T-cell (primary cell): Measurements from ENCODE around the gene PEAR1. TPM values are rescaled to one million over a fixed set of nuclear protein-coding genes. Genes with fewer than 3 reads are reported as not detected.

Source experiments
- ATAC-seq, 4 experiments: fragments of 200-7000 bp in 3 of 4; fragments of 150-1000 bp in 1 of 4; cut with Tn5 transposase; replicated peaks in 1 of 4; 1 replicate in 3 of 4; 2 replicates in 1 of 4; pipeline ENCODE4 v1.10.0; 2021; ENCODE audit warnings: moderate library complexity in 3 of 4, mild to moderate bottlenecking in 2 of 4, moderate number of reproducible peaks in 1 of 4
- CTCF ChIA-PET, 2 donors: fragments of 300-600 bp; sonication (Branson Sonifier 250); formaldehyde crosslinking; loops; one replicate each; lab custom pipeline; 2022; ENCODE audit warnings: antibody characterized with exemption in 2 of 2; lab: Charles Lee
- POLR2A ChIA-PET, 2 donors: fragments of 300-600 bp; sonication (Branson Sonifier 250); formaldehyde crosslinking; loops; one replicate each; lab custom pipeline; 2022; ENCODE audit warnings: antibody characterized with exemption in 2 of 2; lab: Charles Lee
- DNase-seq, 35 experiments: peaks; one replicate each; pipeline versions ENCODE4 v3.0.0 to v3.0.0-alpha.2; 2013 to 2023
- H3K27ac ChIP-seq: one replicate; pipeline ENCODE4 v1.5.1; 2013; ENCODE audit warnings: low read length
- H3K27me3 ChIP-seq, 2 experiments: replicated peaks in 1 of 2; 1 replicate in 1 of 2; 2 replicates in 1 of 2; pipeline versions ENCODE4 v1.6.1 to v1.7.0; 2013; ENCODE audit warnings: low read length in 1 of 2, mixed read lengths in 1 of 2; ENCODE audit not compliant: control insufficient read depth in 2 of 2, insufficient read depth in 2 of 2; ENCODE audit errors: extremely low read depth in 1 of 2
- H3K36me3 ChIP-seq, 2 donors: 1 replicate in 1 of 2; 2 replicates in 1 of 2; pipeline versions ENCODE4 v1.6.1 to v1.7.0; 2013; ENCODE audit warnings: low read length in 1 of 2; ENCODE audit not compliant: control insufficient read depth in 2 of 2, insufficient read depth in 1 of 2; ENCODE audit errors: extremely low read depth in 1 of 2
- H3K4me1 ChIP-seq, 2 experiments: 1 replicate in 1 of 2; 2 replicates in 1 of 2; pipeline versions ENCODE4 v1.6.1 to v1.7.0; 2013; ENCODE audit warnings: low read length in 2 of 2, mixed read lengths in 1 of 2; ENCODE audit not compliant: insufficient read depth in 2 of 2, control insufficient read depth in 1 of 2; ENCODE audit errors: extremely low read depth in 1 of 2
- H3K4me3 ChIP-seq, 2 donors: 1 replicate in 1 of 2; 2 replicates in 1 of 2; pipeline versions ENCODE4 v1.5.1 to v1.7.0; 2013; ENCODE audit warnings: mild to moderate bottlenecking in 2 of 2, low read length in 1 of 2, moderate library complexity in 1 of 2; ENCODE audit not compliant: control insufficient read depth in 1 of 2; ENCODE audit errors: extremely low read depth in 1 of 2
- H3K9me3 ChIP-seq: 2 replicates; pipeline ENCODE4 v1.7.0; 2013
- H3K27ac Mint-ChIP-seq, 2 donors: one replicate each; pipeline ENCODE4 v1.8.0; 2020 to 2021; ENCODE audit warnings: mild to moderate bottlenecking in 2 of 2, mixed read lengths in 2 of 2
- H3K27me3 Mint-ChIP-seq, 2 donors: one replicate each; pipeline ENCODE4 v1.8.0; 2021 to 2022; ENCODE audit warnings: mixed read lengths in 2 of 2
- H3K36me3 Mint-ChIP-seq: one replicate; pipeline ENCODE4 v1.8.0; 2021; ENCODE audit warnings: mixed read lengths
- H3K4me1 Mint-ChIP-seq, 3 donors: one replicate each; pipeline ENCODE4 v1.8.0; 2020 to 2022; ENCODE audit warnings: mixed read lengths in 3 of 3, mild to moderate bottlenecking in 1 of 3
- H3K4me3 Mint-ChIP-seq, 3 donors: one replicate each; pipeline ENCODE4 v1.8.0; 2020 to 2022; ENCODE audit warnings: mild to moderate bottlenecking in 3 of 3, mixed read lengths in 3 of 3, moderate library complexity in 3 of 3
- H3K9me3 Mint-ChIP-seq, 3 donors: one replicate each; pipeline ENCODE4 v1.8.0; 2020 to 2022; ENCODE audit warnings: mixed read lengths in 3 of 3
- WGBS: methylation state at CpG from one replicate; pipeline ENCODE4 v1.1.5; 2013; ENCODE audit warnings: missing lambda C conversion rate; ENCODE audit not compliant: insufficient coverage; 5-methylcytosine and 5-hydroxymethylcytosine counted together
- total RNA-seq, 35 experiments: library from RNA in 6 of 35; stranded (reverse) in 6 of 35; fragments of 120-200 nt in 1 of 35; gene quantifications; one replicate each; pipeline versions ENCODE4 v1.2.1 to v1.2.4 and lab custom pipeline; 2013 to 2026

The PEAR1 gene
- total RNA-seq, 5 donors from 2014 or later (not counting 1 experiment from before 2014, with no cell fraction given): 0.09 to 0.67 (median 0.28) TPM

- H3K36me3 Mint-ChIP-seq: peaks cover 72% of the 10 kb centered on the region
- no peak overlapping the region for H3K4me3 Mint-ChIP-seq
- Histone ChIP-seq H3K27ac (no peak overlapping the region), H3K9me3 (no peaks in the 10 kb centered on the region), H3K27me3 (peaks cover 0 to 2% of the 10 kb centered on the region in 2 experiments), H3K4me3 (no peak overlapping the region), H3K4me1 (no peaks in the 10 kb centered on the region), H3K36me3 (peaks cover 47 to 56% of the 10 kb centered on the region in 2 donors)
- no peak for DNase-seq
- CTCF ChIA-PET: no interaction called here
- POLR2A ChIA-PET: no interaction called here
- no peaks in the 10 kb centered on the region for H3K9me3 Mint-ChIP-seq
- H3K27ac Mint-ChIP-seq: no peak overlapping the region
- 88% methylated on average over 12 of the region's 17 CpGs for WGBS
- no peaks in the 10 kb centered on the region for H3K4me1 Mint-ChIP-seq
- ATAC-seq: no peak
- H3K27me3 Mint-ChIP-seq: no peaks in the 10 kb centered on the region
Measured at GRCh38 chr1:156947818-156948525, 54.5 kb downstream of the PEAR1 start.

DNA sequence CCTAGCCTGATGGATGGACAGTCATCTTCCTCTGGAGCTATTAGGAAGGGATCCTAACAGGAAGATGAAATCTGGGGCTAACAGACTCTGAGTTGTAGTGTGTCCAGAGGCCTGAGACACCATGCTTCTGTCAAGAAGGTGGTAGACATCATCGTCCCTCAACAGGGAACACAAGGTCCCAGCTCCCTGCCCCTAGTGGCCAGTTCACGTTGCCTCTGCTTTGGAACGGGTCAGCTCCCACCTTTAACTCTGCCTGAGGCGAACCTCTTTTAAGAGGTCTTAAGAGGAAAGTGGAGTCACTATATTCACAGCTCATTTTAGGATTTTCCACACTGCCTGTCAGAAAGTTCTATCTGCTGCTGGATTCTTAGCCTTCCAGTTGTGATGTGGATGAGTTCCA is 55.2 kb downstream of the PEAR1 start:
- H3K27ac ChIP-seq: no peak overlapping the region
- peaks cover 41 to 52% of the 10 kb centered on the region in 2 donors for H3K36me3 ChIP-seq
- no peaks in the 10 kb centered on the region for H3K4me1 ChIP-seq
- no peak for DNase-seq
- no peaks in the 10 kb centered on the region for H3K27me3 Mint-ChIP-seq
- no peak for ATAC-seq
- H3K4me1 Mint-ChIP-seq: no peaks in the 10 kb centered on the region
- CTCF ChIA-PET: no interaction called here
- no peak overlapping the region for H3K27ac Mint-ChIP-seq
- peaks cover 0 to 2% of the 10 kb centered on the region in 2 experiments for H3K27me3 ChIP-seq
- POLR2A ChIA-PET: no interaction called here
- no peaks in the 10 kb centered on the region for H3K9me3 ChIP-seq
- H3K9me3 Mint-ChIP-seq: no peaks in the 10 kb centered on the region
- WGBS: 80% methylated on average over 1 of the region's 4 CpGs
- no peak overlapping the region for H3K4me3 ChIP-seq
- H3K36me3 Mint-ChIP-seq: peaks cover 68% of the 10 kb centered on the region
- no peak overlapping the region for H3K4me3 Mint-ChIP-seq

GRCh38 chr1:156949127-156949526 is 55.6 kb downstream of the PEAR1 start:
- no peaks in the 10 kb centered on the region for H3K9me3 ChIP-seq
- peaks cover 0 to 2% of the 10 kb centered on the region in 2 experiments for H3K27me3 ChIP-seq
- H3K4me3 ChIP-seq: no peak overlapping the region
- peaks cover 67% of the 10 kb centered on the region for H3K36me3 Mint-ChIP-seq
- ChIA-PET POLR2A (no interaction called here), CTCF (no interaction called here)
- ATAC-seq (no peak), DNase-seq (no peak)
- 81% methylated on average over 2 of the region's 5 CpGs for WGBS
- peaks cover 43 to 47% of the 10 kb centered on the region in 2 donors for H3K36me3 ChIP-seq
- H3K4me3 Mint-ChIP-seq: no peak overlapping the region
- no peak overlapping the region for H3K27ac Mint-ChIP-seq
- no peaks in the 10 kb centered on the region for H3K27me3 Mint-ChIP-seq
- no peaks in the 10 kb centered on the region for H3K9me3 Mint-ChIP-seq
- no peaks in the 10 kb centered on the region for H3K4me1 ChIP-seq
- H3K4me1 Mint-ChIP-seq: no peaks in the 10 kb centered on the region
- H3K27ac ChIP-seq: no peak overlapping the region

DNA sequence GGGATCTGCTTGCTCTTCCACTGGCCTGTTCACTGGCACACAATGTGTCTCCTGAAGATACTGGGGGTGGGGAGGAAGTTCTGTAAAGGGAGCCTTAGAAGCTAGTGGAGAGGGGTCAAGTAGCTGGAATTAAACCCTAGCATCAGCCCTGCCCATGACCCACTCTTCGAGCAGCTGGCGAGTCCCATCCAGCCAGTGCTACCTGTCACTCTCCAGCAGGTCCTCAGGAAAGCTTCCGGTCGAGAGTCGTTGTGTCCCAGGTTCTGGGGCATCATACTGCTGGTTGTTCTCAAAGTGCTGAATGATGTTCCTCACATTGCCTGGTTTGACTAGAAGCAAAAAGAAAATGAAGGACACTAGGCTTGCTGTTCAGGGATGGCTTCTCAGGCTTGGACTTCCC is 57.9 kb downstream of the PEAR1 start:
- Histone ChIP-seq H3K4me3 (no peak overlapping the region), H3K9me3 (no peaks in the 10 kb centered on the region), H3K27me3 (no peaks in the 10 kb centered on the region), H3K27ac (no peak overlapping the region), H3K4me1 (no peaks in the 10 kb centered on the region), H3K36me3 (peaks cover 32 to 51% of the 10 kb centered on the region in 2 donors)
- H3K4me3 Mint-ChIP-seq: no peak overlapping the region
- no peaks in the 10 kb centered on the region for H3K9me3 Mint-ChIP-seq
- peaks cover 66% of the 10 kb centered on the region for H3K36me3 Mint-ChIP-seq
- DNase-seq: no peak
- CTCF ChIA-PET: no interaction called here
- 92% methylated on average over 5 of the region's 5 CpGs for WGBS
- no peaks in the 10 kb centered on the region for H3K27me3 Mint-ChIP-seq
- no peak for ATAC-seq
- POLR2A ChIA-PET: no interaction called here
- H3K27ac Mint-ChIP-seq: no peak overlapping the region
- peaks cover 0 to 4% (median 0%) of the 10 kb centered on the region in 3 donors for H3K4me1 Mint-ChIP-seq

- POLR2A ChIA-PET: no interaction called here
- H3K27me3 ChIP-seq: no peaks in the 10 kb centered on the region
- H3K36me3 ChIP-seq: peaks cover 13 to 60% of the 10 kb centered on the region in 2 donors
- H3K9me3 Mint-ChIP-seq: no peaks in the 10 kb centered on the region
- no peaks in the 10 kb centered on the region for H3K27me3 Mint-ChIP-seq
- no peak overlapping the region for H3K27ac ChIP-seq
- no peaks in the 10 kb centered on the region for H3K9me3 ChIP-seq
- peaks cover 4 to 8% (median 7%) of the 10 kb centered on the region in 3 donors for H3K4me1 Mint-ChIP-seq
- no peak overlapping the region for H3K27ac Mint-ChIP-seq
- CTCF ChIA-PET: no interaction called here
- H3K36me3 Mint-ChIP-seq: peaks cover 70% of the 10 kb centered on the region
- WGBS: no CpG with 5 or more reads among the region's 2 CpGs
- no peak overlapping the region for H3K4me3 ChIP-seq
- H3K4me3 Mint-ChIP-seq: no peak overlapping the region
- DNase-seq (no peak), ATAC-seq (no peak)
- H3K4me1 ChIP-seq: no peaks in the 10 kb centered on the region
Measured at GRCh38 chr1:156953571-156953970, 60.1 kb downstream of the PEAR1 start.

GRCh38 chr1:156956333-156956732 is 62.8 kb downstream of the PEAR1 start:
- no peaks in the 10 kb centered on the region for H3K4me1 ChIP-seq
- peaks cover 8 to 15% (median 12%) of the 10 kb centered on the region in 3 donors for H3K4me1 Mint-ChIP-seq
- 86% methylated on average over 6 of the region's 10 CpGs for WGBS
- H3K27me3 Mint-ChIP-seq: no peaks in the 10 kb centered on the region
- CTCF ChIA-PET: interaction anchor here in 1 of 2 donors (0.6 kb wide), 1 partner anchor 55 kb away, joined by 3 read pairs; no protein-coding TSS in a partner anchor
- no peak overlapping the region for H3K4me3 ChIP-seq
- H3K9me3 Mint-ChIP-seq: no peaks in the 10 kb centered on the region
- no peaks in the 10 kb centered on the region for H3K27me3 ChIP-seq
- no peak overlapping the region for H3K4me3 Mint-ChIP-seq
- no peak overlapping the region for H3K27ac ChIP-seq
- H3K27ac Mint-ChIP-seq: no peak overlapping the region
- no peak for ATAC-seq
- no peaks in the 10 kb centered on the region for H3K9me3 ChIP-seq
- POLR2A ChIA-PET: no interaction called here
- DNase-seq: no peak
- peaks cover 69% of the 10 kb centered on the region for H3K36me3 Mint-ChIP-seq
- peaks cover 18 to 51% of the 10 kb centered on the region in 2 donors for H3K36me3 ChIP-seq
